CD14-positive monocyte (primary cell): ENCODE data around the gene IRF2. TPM values are rescaled to one million over a fixed set of nuclear protein-coding genes. Genes with fewer than 3 reads are reported as not detected.

ENCODE experiments used
- DNase-seq, 3 donors: peaks; one replicate each; pipeline ENCODE4 v3.0.0-alpha.2; 2011 to 2022
- H2AFZ ChIP-seq: 2 replicates; pipeline ENCODE4 v1.6.0; 2012; ENCODE audit warnings: mild to moderate bottlenecking, low read depth, low read length, inconsistent platforms; ENCODE audit not compliant: insufficient read depth, poor library complexity, severe bottlenecking
- H3K27ac ChIP-seq, 2 donors: 1 replicate in 1 of 2; 2 replicates in 1 of 2; pipeline ENCODE4 v1.5.1; 2012 to 2013; ENCODE audit warnings: low read length in 2 of 2, control low read depth in 1 of 2, inconsistent platforms in 1 of 2, low read depth in 1 of 2, mild to moderate bottlenecking in 1 of 2
- H3K27me3 ChIP-seq, 2 donors: one replicate each; pipeline versions ENCODE4 v1.6.0 to v1.6.1; 2011 to 2013; ENCODE audit warnings: low read length in 2 of 2; ENCODE audit not compliant: control insufficient read depth in 2 of 2, insufficient read depth in 2 of 2
- H3K36me3 ChIP-seq, 2 donors: replicated peaks in 1 of 2; 1 replicate in 1 of 2; 2 replicates in 1 of 2; pipeline versions ENCODE4 v1.5.1 to v1.6.1; 2012 to 2013; ENCODE audit warnings: low read length in 2 of 2, control low read depth in 1 of 2, inconsistent platforms in 1 of 2, mild to moderate bottlenecking in 1 of 2; ENCODE audit not compliant: insufficient read depth in 2 of 2, control insufficient read depth in 1 of 2
- H3K4me1 ChIP-seq, 2 donors: 1 replicate in 1 of 2; 2 replicates in 1 of 2; pipeline versions ENCODE4 v1.5.1 to v1.6.1; 2012 to 2013; ENCODE audit warnings: low read length in 2 of 2, control low read depth in 1 of 2, inconsistent platforms in 1 of 2, mild to moderate bottlenecking in 1 of 2, moderate library complexity in 1 of 2; ENCODE audit not compliant: insufficient read depth in 2 of 2, control insufficient read depth in 1 of 2
- H3K4me2 ChIP-seq: replicated peaks from 2 replicates; pipeline ENCODE3; 2012; ENCODE audit warnings: low read length, moderate library complexity, mild to moderate bottlenecking; ENCODE audit not compliant: poor library complexity, severe bottlenecking; ENCODE audit errors: extremely low read depth
- H3K4me3 ChIP-seq, 3 experiments: fragments of 200-600 bp in 1 of 3; sonication (generic) in 1 of 3; replicated peaks in 1 of 3; 1 replicate in 2 of 3; 2 replicates in 1 of 3; pipeline ENCODE4 v1.5.1; 2011 to 2013; ENCODE audit warnings: low read length in 3 of 3, mild to moderate bottlenecking in 3 of 3, control low read depth in 2 of 3, low read depth in 2 of 3, inconsistent platforms in 1 of 3, moderate library complexity in 1 of 3
- H3K79me2 ChIP-seq: 2 replicates; pipeline ENCODE4 v1.6.0; 2012; ENCODE audit warnings: mild to moderate bottlenecking, control low read depth, inconsistent platforms, low read length, moderate library complexity; ENCODE audit not compliant: insufficient read depth
- H3K9ac ChIP-seq: 2 replicates; pipeline ENCODE4 v1.6.0; 2017; ENCODE audit warnings: low read length, mild to moderate bottlenecking; ENCODE audit not compliant: insufficient read depth, poor library complexity, severe bottlenecking
- H3K9me3 ChIP-seq, 2 donors: replicated peaks in 1 of 2; 1 replicate in 1 of 2; 2 replicates in 1 of 2; pipeline versions ENCODE4 v1.5.1 to v1.6.1; 2012 to 2013; ENCODE audit warnings: low read length in 2 of 2, control low read depth in 1 of 2; ENCODE audit not compliant: control insufficient read depth in 1 of 2, insufficient read depth in 1 of 2
- H4K20me1 ChIP-seq: 2 replicates; pipeline ENCODE4 v1.6.0; 2012; ENCODE audit warnings: mild to moderate bottlenecking, low read length, control low read depth, moderate library complexity; ENCODE audit not compliant: insufficient read depth
- H3K27ac Mint-ChIP-seq, 7 donors: one replicate each; pipeline ENCODE4 v1.8.0; 2020; ENCODE audit warnings: mild to moderate bottlenecking in 7 of 7, mixed read lengths in 7 of 7, moderate library complexity in 6 of 7, inconsistent platforms in 2 of 7
- H3K27me3 Mint-ChIP-seq, 3 donors: one replicate each; pipeline ENCODE4 v1.8.0; 2021 to 2022; ENCODE audit warnings: low read depth in 3 of 3, mild to moderate bottlenecking in 3 of 3, mixed read lengths in 3 of 3, moderate library complexity in 3 of 3, inconsistent platforms in 1 of 3
- H3K36me3 Mint-ChIP-seq, 2 donors: one replicate each; pipeline ENCODE4 v1.8.0; 2020; ENCODE audit warnings: mixed read lengths in 2 of 2, inconsistent platforms in 1 of 2, mild to moderate bottlenecking in 1 of 2
- H3K4me1 Mint-ChIP-seq: one replicate; pipeline ENCODE4 v1.8.0; 2020; ENCODE audit warnings: mild to moderate bottlenecking, mixed read lengths
- H3K4me3 Mint-ChIP-seq, 2 donors: one replicate each; pipeline ENCODE4 v1.8.0; 2020; ENCODE audit warnings: mild to moderate bottlenecking in 2 of 2, mixed read lengths in 2 of 2, moderate library complexity in 1 of 2
- H3K9me3 Mint-ChIP-seq, 7 donors: one replicate each; pipeline ENCODE4 v1.8.0; 2020 to 2022; ENCODE audit warnings: mixed read lengths in 7 of 7, mild to moderate bottlenecking in 6 of 7, moderate library complexity in 6 of 7, inconsistent platforms in 2 of 7
- WGBS: methylation state at CpG from one replicate; pipeline ENCODE4 v1.1.5; 2013; ENCODE audit warnings: missing lambda C conversion rate; ENCODE audit not compliant: insufficient coverage; 5-methylcytosine and 5-hydroxymethylcytosine counted together
- intact Hi-C, 2 donors: fragments of 100-400 bp; cut with micrococcal nuclease; formaldehyde crosslinking; loops; one replicate each; pipeline versions ENCODE4 v1.15.0 to v1.15.1; 2023
- polyA plus RNA-seq, 3 donors: library from polyadenylated mRNA; depleted of rRNA in 1 of 3; unstranded in 2 of 3; stranded (reverse) in 1 of 3; fragments of 300-500 nt in 2 of 3; fragments of >200 nt in 1 of 3; fragmentation: Illumina TruSeq in 2 of 3; gene quantifications; 1 replicate in 2 of 3; 2 replicates in 1 of 3; pipeline ENCODE4 v1.2.3, GENCODE V29; 2012 to 2021
- TF ChIP-seq, protein P1 (sequence below): fragments of 200-600 bp; IDR thresholded peaks from one replicate; pipeline ENCODE4 v1.8.0; 2022; ENCODE audit warnings: antibody characterized with exemption, mild to moderate bottlenecking

The IRF2 gene
- polyA plus RNA-seq, 3 donors: 51.3 to 76.8 (median 56.1) TPM

DNA sequence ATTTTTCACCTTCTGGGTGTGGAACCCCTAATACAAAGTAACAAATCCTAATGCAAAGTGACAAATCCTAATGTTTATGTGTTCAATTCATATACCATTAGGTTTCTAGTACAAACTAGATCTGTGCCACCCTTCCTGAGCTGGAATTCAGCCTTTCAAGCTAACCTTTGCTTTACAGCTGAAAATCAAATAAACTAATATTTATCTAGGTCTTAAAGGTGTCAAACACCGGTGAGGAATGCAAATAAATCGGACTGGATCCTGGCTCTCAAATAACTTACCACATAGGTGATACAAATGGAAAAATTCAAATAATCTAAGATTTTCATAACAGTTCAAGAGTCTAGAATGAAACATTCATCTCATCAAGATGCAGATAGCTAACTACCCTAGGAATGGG is 11.6 kb downstream of the IRF2 start:
- WGBS: no CpG with 5 or more reads among the region's 2 CpGs
- Mint-ChIP-seq H3K36me3 (peaks cover 44 to 46% of the 10 kb centered on the region in 2 donors), H3K4me1 (peaks cover 50% of the 10 kb centered on the region), H3K4me3 (no peak overlapping the region), H3K27me3 (no peaks in the 10 kb centered on the region), H3K27ac (no peak overlapping the region), H3K9me3 (no peaks in the 10 kb centered on the region)
- H3K4me1 ChIP-seq: peaks cover 15 to 22% of the 10 kb centered on the region in 2 donors
- no peak overlapping the region for H3K27ac ChIP-seq
- DNase-seq: no peak
- H3K4me3 ChIP-seq: no peak overlapping the region
- peaks cover 0 to 46% of the 10 kb centered on the region in 2 donors for H3K36me3 ChIP-seq
- intact Hi-C loops: loop anchor here in 1 of 2 donors (5.0 kb wide), 1 partner anchor 35 kb away; no protein-coding TSS in a partner anchor
- H4K20me1 ChIP-seq: peaks cover 100% of the 10 kb centered on the region
- no peak overlapping the region for H2AFZ ChIP-seq
- TF ChIP-seq, protein P1, sequence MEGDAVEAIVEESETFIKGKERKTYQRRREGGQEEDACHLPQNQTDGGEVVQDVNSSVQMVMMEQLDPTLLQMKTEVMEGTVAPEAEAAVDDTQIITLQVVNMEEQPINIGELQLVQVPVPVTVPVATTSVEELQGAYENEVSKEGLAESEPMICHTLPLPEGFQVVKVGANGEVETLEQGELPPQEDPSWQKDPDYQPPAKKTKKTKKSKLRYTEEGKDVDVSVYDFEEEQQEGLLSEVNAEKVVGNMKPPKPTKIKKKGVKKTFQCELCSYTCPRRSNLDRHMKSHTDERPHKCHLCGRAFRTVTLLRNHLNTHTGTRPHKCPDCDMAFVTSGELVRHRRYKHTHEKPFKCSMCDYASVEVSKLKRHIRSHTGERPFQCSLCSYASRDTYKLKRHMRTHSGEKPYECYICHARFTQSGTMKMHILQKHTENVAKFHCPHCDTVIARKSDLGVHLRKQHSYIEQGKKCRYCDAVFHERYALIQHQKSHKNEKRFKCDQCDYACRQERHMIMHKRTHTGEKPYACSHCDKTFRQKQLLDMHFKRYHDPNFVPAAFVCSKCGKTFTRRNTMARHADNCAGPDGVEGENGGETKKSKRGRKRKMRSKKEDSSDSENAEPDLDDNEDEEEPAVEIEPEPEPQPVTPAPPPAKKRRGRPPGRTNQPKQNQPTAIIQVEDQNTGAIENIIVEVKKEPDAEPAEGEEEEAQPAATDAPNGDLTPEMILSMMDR: no peak
- H3K9me3 ChIP-seq: no peaks in the 10 kb centered on the region
- peaks cover 93% of the 10 kb centered on the region for H3K79me2 ChIP-seq
- H3K9ac ChIP-seq: no peak overlapping the region
- H3K4me2 ChIP-seq: no peak overlapping the region
- no peaks in the 10 kb centered on the region for H3K27me3 ChIP-seq

DNA sequence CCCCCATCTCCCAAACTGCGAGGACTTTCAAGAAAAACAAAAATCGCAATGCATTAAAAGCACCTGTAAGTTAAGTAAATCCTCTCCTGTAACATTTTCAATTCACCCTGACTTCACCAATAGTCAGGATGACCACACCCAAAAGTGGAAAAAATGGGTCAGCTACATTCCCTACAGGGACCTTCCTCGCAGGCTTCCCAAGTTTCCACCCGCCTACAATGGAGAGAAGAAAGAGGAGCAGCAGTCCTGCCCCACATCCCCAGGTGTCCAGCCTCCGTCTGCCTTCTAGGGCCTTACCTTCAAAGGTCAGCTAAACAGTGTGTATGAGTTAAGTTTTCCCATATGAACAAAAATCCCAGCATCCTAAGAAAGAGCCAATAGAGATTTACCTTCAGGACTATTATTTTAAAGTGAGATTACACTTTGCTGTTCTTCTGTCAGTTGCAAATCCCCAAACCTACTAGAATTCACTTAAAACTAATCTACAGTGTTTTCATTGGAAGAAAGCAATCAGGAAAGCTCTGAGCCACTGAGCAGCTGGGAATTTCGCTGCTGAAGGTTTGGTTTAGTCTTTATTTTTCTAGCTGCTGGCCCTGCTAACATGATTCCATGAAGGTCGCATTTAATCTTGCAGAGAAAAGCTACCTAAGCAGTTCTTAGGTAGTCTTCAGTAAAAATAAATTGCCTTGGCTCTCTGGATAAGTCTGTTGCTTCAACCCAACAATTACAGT is 12.5 kb downstream of the IRF2 start:
- no peaks in the 10 kb centered on the region for H3K9me3 ChIP-seq
- Mint-ChIP-seq H3K36me3 (peaks cover 48 to 50% of the 10 kb centered on the region in 2 donors), H3K27me3 (no peaks in the 10 kb centered on the region), H3K4me3 (no peak overlapping the region), H3K9me3 (no peaks in the 10 kb centered on the region), H3K27ac (peak overlapping the region in 3 of 7 donors; percentile 32 to 73 (median 46)), H3K4me1 (peaks cover 50% of the 10 kb centered on the region)
- peak overlapping the region in 1 of 2 donors; percentile 29 for H3K27ac ChIP-seq
- intact Hi-C loops: loop anchor here in 1 of 2 donors (5.0 kb wide), 1 partner anchor 35 kb away; no protein-coding TSS in a partner anchor
- no peak overlapping the region for H3K4me2 ChIP-seq
- TF ChIP-seq, protein P1: no peak
- WGBS: 100% methylated on average over 1 of the region's 7 CpGs
- no peak overlapping the region for H2AFZ ChIP-seq
- H3K27me3 ChIP-seq: no peaks in the 10 kb centered on the region
- no peak overlapping the region for H3K4me3 ChIP-seq
- H3K4me1 ChIP-seq: peaks cover 15 to 22% of the 10 kb centered on the region in 2 donors
- H3K36me3 ChIP-seq: peaks cover 0 to 51% of the 10 kb centered on the region in 2 donors
- peaks cover 93% of the 10 kb centered on the region for H3K79me2 ChIP-seq
- H3K9ac ChIP-seq: no peak overlapping the region
- peaks cover 100% of the 10 kb centered on the region for H4K20me1 ChIP-seq
- no peak for DNase-seq
